Endothelial cell of umbilical vein (primary cell): ENCODE results near the gene FBXO48. TPM values are rescaled to one million over a fixed set of nuclear protein-coding genes. Genes with fewer than 3 reads are reported as not detected.

Experiments
- BruUV-seq: library from RNA; stranded (reverse); fragments of 400-500 nt; replicated peaks from 2 replicates; lab custom pipeline; 2021; lab: Mats Ljungman, UMichigan
- CTCF ChIA-PET: fragments of 300-600, 350-600 bp; sonication (Branson Sonifier 250); formaldehyde crosslinking; loops from one replicate; lab custom pipeline; 2021; ENCODE audit warnings: antibody characterized with exemption, inconsistent platforms; lab: Charles Lee
- POLR2A ChIA-PET: fragments of 300-600, 350-600 bp; sonication (Branson Sonifier 250); formaldehyde crosslinking; loops from one replicate; lab custom pipeline; 2021; ENCODE audit warnings: antibody characterized with exemption, inconsistent platforms; lab: Charles Lee
- DNase-seq: peaks from one replicate; pipeline ENCODE4 v3.0.0-alpha.2; 2011; ENCODE audit warnings: low read depth, low spot score
- FAIRE-seq: peaks from 2 replicates; lab custom pipeline; 2011; peaks lifted over from hg19 to GRCh38; lab: Jason Lieb, UNC
- H2AFZ ChIP-seq: 2 replicates; pipeline ENCODE4 v1.6.0; 2012; ENCODE audit warnings: low read depth, low read length, control low read depth, inconsistent platforms
- H3K27ac ChIP-seq: 2 replicates; pipeline ENCODE4 v1.5.1; 2011; ENCODE audit warnings: low read depth, mild to moderate bottlenecking, control low read depth, low read length, moderate library complexity; ENCODE audit not compliant: insufficient read depth
- H3K27me3 ChIP-seq, 2 experiments: 2 replicates each; pipeline versions ENCODE4 v1.6.0 to v1.6.1; 2011; ENCODE audit warnings: low read length in 2 of 2, mixed read lengths in 1 of 2; ENCODE audit not compliant: control insufficient read depth in 2 of 2, insufficient read depth in 2 of 2
- H3K36me3 ChIP-seq, 2 experiments: 2 replicates in 1 of 2; 3 replicates in 1 of 2; pipeline ENCODE4 v1.5.1; 2011; ENCODE audit warnings: low read length in 2 of 2, mild to moderate bottlenecking in 1 of 2, moderate library complexity in 1 of 2; ENCODE audit not compliant: control insufficient read depth in 2 of 2, insufficient read depth in 2 of 2; ENCODE audit errors: extremely low read depth in 1 of 2
- H3K4me1 ChIP-seq: 3 replicates; pipeline ENCODE4 v1.5.1; 2011; ENCODE audit warnings: mild to moderate bottlenecking, low read length; ENCODE audit not compliant: control insufficient read depth, insufficient read depth; ENCODE audit errors: extremely low read depth
- H3K4me2 ChIP-seq: 2 replicates; pipeline ENCODE4 v1.6.1; 2011; ENCODE audit warnings: low read length, control low read depth, mixed read lengths; ENCODE audit not compliant: insufficient read depth
- H3K4me3 ChIP-seq, 3 experiments: fragments of 200-600 bp in 1 of 3; sonication (generic), shearing (Covaris generic) in 1 of 3; replicated peaks in 1 of 3; 2 replicates each; pipeline ENCODE4 v1.5.1; 2011 to 2016; ENCODE audit warnings: control low read depth in 3 of 3, low read length in 3 of 3, mild to moderate bottlenecking in 2 of 3, inconsistent platforms in 1 of 3, low read depth in 1 of 3, moderate library complexity in 1 of 3; ENCODE audit not compliant: insufficient read depth in 1 of 3
- H3K79me2 ChIP-seq: 2 replicates; pipeline ENCODE4 v1.6.0; 2012; ENCODE audit warnings: low read length, inconsistent platforms; ENCODE audit not compliant: control insufficient read depth, insufficient read depth
- H3K9ac ChIP-seq: replicated peaks from 2 replicates; pipeline ENCODE3; 2011; ENCODE audit warnings: low read length, control low read depth; ENCODE audit not compliant: insufficient read depth; ENCODE audit errors: extremely low read depth
- H3K9me1 ChIP-seq: replicated peaks from 3 replicates; pipeline ENCODE4 v1.6.0; 2011; ENCODE audit warnings: mild to moderate bottlenecking, low read length; ENCODE audit not compliant: control insufficient read depth, insufficient read depth; ENCODE audit errors: extremely low read depth
- H3K9me3 ChIP-seq: replicated peaks from 2 replicates; pipeline ENCODE4 v1.5.1; 2012; ENCODE audit warnings: low read length, inconsistent platforms; ENCODE audit not compliant: control insufficient read depth, insufficient read depth
- H4K20me1 ChIP-seq: replicated peaks from 2 replicates; pipeline ENCODE3; 2011; ENCODE audit warnings: mild to moderate bottlenecking, low read length; ENCODE audit not compliant: control insufficient read depth, insufficient read depth; ENCODE audit errors: extremely low read depth
- EZH2 ChIP-seq: IDR thresholded peaks from 2 replicates; pipeline ENCODE4 v1.6.1; 2012; ENCODE audit warnings: borderline replicate concordance, low read depth, mild to moderate bottlenecking, moderate library complexity, low read length, inconsistent platforms; ENCODE audit not compliant: severe bottlenecking
- FOS ChIP-seq: IDR thresholded peaks from 2 replicates; pipeline ENCODE4 v1.6.1; 2011; ENCODE audit warnings: mild to moderate bottlenecking, low read length, moderate library complexity, borderline replicate concordance; ENCODE audit not compliant: insufficient read depth
- GATA2 ChIP-seq: IDR thresholded peaks from 2 replicates; pipeline ENCODE4 v1.7.0; 2011; ENCODE audit warnings: low read depth, mild to moderate bottlenecking, moderate library complexity, mixed read lengths, low read length; ENCODE audit not compliant: insufficient read length, insufficient read depth
- JUN ChIP-seq: IDR thresholded peaks from 2 replicates; pipeline ENCODE4 v1.6.1; 2011; ENCODE audit warnings: borderline replicate concordance, low read depth; ENCODE audit not compliant: insufficient read length, insufficient read depth
- MYC ChIP-seq: IDR thresholded peaks from one replicate; pipeline ENCODE4 v1.6.1; 2011; ENCODE audit warnings: mild to moderate bottlenecking, low read depth, low read length
- POLR2A ChIP-seq: IDR thresholded peaks from 2 replicates; pipeline ENCODE4 v1.6.1; 2012; ENCODE audit warnings: low read depth, mild to moderate bottlenecking, control low read depth, low read length
- POLR2AphosphoS5 ChIP-seq: IDR thresholded peaks from 2 replicates; pipeline ENCODE4 v1.6.1; 2012; ENCODE audit warnings: low read depth, mild to moderate bottlenecking, control low read depth, low read length, moderate library complexity; ENCODE audit not compliant: insufficient read depth
- dilution Hi-C: fragments of 300-500 bp; cut with MboI; formaldehyde crosslinking; loops from one replicate; pipeline ENCODE4 v1.15.0; 2019; ENCODE audit warnings: low sequenced_read_pairs; ENCODE audit not compliant: extremely low pct_ligation_motif_present
- intact Hi-C: fragments of 100-400 bp; cut with micrococcal nuclease; formaldehyde crosslinking; loops from one replicate; pipeline ENCODE4 v1.10.0; 2022
- polyA plus RNA-seq, 4 experiments: library from polyadenylated mRNA; depleted of rRNA in 3 of 4; stranded (reverse) in 3 of 4; unstranded in 1 of 4; fragments of >200 nt; gene quantifications; 2 replicates each; pipeline versions ENCODE4 v1.2.1 to v1.2.3, GENCODE V29; 2011 to 2012; ENCODE audit warnings: missing spikeins in 1 of 4
- total RNA-seq: library from RNA; stranded (reverse); gene quantifications from 2 replicates; pipeline ENCODE4 v1.2.3, GENCODE V29; 2021
- TF ChIP-seq, protein P1 (sequence below): IDR thresholded peaks from 2 replicates; pipeline ENCODE4 v1.6.1; 2011; ENCODE audit not compliant: insufficient read depth, insufficient read length
- TF ChIP-seq, protein P2 (sequence below), 2 donors: IDR thresholded peaks; 1 replicate in 1 of 2; 2 replicates in 1 of 2; pipeline ENCODE4 v1.5.1; 2011; ENCODE audit warnings: low read length in 2 of 2, mild to moderate bottlenecking in 2 of 2, moderate library complexity in 2 of 2, control low read depth in 1 of 2, inconsistent platforms in 1 of 2, low read depth in 1 of 2; ENCODE audit not compliant: insufficient read depth in 1 of 2; ENCODE audit errors: extremely low read depth in 1 of 2

The FBXO48 gene
- total and polyA plus RNA-seq, 2 donors (not counting 3 experiments of a cell fraction or from before 2014, with no cell fraction given): 0.46 to 0.73 TPM

DNA sequence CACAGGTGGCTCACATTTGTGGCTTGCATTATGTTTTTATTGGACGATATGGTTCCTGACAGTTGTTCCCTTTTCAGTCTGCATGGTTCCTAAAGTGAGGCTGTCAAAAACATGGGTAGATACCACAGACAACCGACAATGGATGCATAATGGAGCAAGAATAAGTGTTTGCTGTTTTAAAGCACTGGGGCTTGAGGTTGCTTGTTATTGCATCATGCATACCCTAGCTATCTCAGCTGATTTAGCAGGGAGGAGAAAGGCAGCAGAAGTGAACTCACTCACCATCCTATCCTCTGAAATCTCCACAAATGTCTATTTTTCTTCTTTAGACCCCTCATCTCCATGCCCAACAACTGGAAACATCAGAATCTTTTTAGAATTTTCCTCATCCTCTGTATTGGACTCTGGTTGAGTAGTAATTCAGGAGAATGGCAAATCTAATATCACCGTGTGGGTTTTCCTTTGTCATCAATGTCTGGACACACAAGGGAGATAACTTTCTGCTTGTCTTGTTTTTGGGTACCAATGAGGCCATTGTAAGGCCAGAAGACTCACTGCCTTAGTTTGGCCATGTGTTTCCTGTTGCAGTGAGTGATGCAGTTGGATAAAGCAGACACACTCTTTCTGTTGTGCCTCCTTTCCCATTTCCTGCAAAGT is 46.7 kb downstream of the FBXO48 start:
- H3K9me1 ChIP-seq: no peaks in the 10 kb centered on the region
- H3K4me3 ChIP-seq: no peak overlapping the region
- H3K27ac ChIP-seq: no peak overlapping the region
- no peaks in the 10 kb centered on the region for H3K79me2 ChIP-seq
- H3K9ac ChIP-seq: no peak overlapping the region
- intact Hi-C loops (no loop called here), dilution Hi-C loops (no loop called here)
- H3K4me1 ChIP-seq: no peaks in the 10 kb centered on the region
- H3K27me3 ChIP-seq: peaks cover 9 to 16% of the 10 kb centered on the region in 2 experiments
- TF ChIP-seq POLR2AphosphoS5 (no peak), JUN (no peak), GATA2 (no peak), POLR2A (no peak), EZH2 (no peak), FOS (no peak), MYC (no peak)
- TF ChIP-seq, protein P1, sequence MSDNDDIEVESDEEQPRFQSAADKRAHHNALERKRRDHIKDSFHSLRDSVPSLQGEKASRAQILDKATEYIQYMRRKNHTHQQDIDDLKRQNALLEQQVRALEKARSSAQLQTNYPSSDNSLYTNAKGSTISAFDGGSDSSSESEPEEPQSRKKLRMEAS: no peak
- TF ChIP-seq, protein P2, sequence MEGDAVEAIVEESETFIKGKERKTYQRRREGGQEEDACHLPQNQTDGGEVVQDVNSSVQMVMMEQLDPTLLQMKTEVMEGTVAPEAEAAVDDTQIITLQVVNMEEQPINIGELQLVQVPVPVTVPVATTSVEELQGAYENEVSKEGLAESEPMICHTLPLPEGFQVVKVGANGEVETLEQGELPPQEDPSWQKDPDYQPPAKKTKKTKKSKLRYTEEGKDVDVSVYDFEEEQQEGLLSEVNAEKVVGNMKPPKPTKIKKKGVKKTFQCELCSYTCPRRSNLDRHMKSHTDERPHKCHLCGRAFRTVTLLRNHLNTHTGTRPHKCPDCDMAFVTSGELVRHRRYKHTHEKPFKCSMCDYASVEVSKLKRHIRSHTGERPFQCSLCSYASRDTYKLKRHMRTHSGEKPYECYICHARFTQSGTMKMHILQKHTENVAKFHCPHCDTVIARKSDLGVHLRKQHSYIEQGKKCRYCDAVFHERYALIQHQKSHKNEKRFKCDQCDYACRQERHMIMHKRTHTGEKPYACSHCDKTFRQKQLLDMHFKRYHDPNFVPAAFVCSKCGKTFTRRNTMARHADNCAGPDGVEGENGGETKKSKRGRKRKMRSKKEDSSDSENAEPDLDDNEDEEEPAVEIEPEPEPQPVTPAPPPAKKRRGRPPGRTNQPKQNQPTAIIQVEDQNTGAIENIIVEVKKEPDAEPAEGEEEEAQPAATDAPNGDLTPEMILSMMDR (IDR thresholded peaks at IDR 0.05; ENCODE audit: extremely low read depth in 1 of 2, insufficient read depth in 1 of 2, low read depth in 1 of 2, low read length in 2 of 2): no peak
- FAIRE-seq (no peak), DNase-seq (no peak)
- ChIA-PET CTCF (no interaction called here), POLR2A (no interaction called here)
- H2AFZ ChIP-seq: no peak overlapping the region
- H4K20me1 ChIP-seq: no peaks in the 10 kb centered on the region
- BruUV-seq: no TSS peak
- no peaks in the 10 kb centered on the region for H3K36me3 ChIP-seq
- H3K4me2 ChIP-seq: no peak overlapping the region
- H3K9me3 ChIP-seq: no peaks in the 10 kb centered on the region
